GM12872 (cell line): Measurements from ENCODE around the gene RGS6.

Source experiments
- TF ChIP-seq, protein P1 (sequence below): IDR thresholded peaks from 3 replicates; pipeline ENCODE4 v1.5.1; 2011; ENCODE audit warnings: low read depth, mild to moderate bottlenecking, low read length, moderate library complexity; ENCODE audit not compliant: insufficient read depth

Gene RGS6

GRCh38 chr14:72472845-72473244 lies 540.6 kb downstream of the RGS6 start:
- TF ChIP-seq, protein P1, sequence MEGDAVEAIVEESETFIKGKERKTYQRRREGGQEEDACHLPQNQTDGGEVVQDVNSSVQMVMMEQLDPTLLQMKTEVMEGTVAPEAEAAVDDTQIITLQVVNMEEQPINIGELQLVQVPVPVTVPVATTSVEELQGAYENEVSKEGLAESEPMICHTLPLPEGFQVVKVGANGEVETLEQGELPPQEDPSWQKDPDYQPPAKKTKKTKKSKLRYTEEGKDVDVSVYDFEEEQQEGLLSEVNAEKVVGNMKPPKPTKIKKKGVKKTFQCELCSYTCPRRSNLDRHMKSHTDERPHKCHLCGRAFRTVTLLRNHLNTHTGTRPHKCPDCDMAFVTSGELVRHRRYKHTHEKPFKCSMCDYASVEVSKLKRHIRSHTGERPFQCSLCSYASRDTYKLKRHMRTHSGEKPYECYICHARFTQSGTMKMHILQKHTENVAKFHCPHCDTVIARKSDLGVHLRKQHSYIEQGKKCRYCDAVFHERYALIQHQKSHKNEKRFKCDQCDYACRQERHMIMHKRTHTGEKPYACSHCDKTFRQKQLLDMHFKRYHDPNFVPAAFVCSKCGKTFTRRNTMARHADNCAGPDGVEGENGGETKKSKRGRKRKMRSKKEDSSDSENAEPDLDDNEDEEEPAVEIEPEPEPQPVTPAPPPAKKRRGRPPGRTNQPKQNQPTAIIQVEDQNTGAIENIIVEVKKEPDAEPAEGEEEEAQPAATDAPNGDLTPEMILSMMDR: 0 out of 3 replicates have a peak, but pooled peaks have one; percentile 15

GRCh38 chr14:72476657-72477499 lies 544.6 kb downstream of the RGS6 start:
- TF ChIP-seq, protein P1: no peak

- TF ChIP-seq, protein P1: no peak
Measured at GRCh38 chr14:72478471-72478893, 546.3 kb downstream of the RGS6 start.

DNA sequence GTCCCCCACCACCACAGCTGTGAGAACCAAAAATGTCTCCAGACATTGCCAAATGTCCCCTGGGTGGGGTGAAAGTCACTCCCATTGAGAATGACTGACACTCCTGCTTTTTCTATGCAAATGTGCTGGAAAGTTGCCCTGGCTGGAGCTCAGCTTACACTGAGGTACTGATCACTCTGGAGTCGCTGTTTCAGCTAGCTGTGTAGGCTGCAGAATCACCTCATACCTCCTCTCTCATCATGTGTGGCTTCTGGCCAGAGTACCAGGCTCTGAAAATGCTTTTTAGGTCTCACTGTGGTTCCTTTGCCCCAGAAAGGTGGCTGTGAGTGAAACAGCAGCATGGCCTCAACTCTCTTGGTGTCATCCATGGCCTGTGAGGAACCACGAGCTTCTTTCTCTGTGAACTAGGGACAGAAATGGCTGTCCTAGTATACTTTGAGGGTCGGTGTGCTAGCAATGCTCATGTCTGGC lies 547.3 kb downstream of the RGS6 start:
- TF ChIP-seq, protein P1: no peak

DNA sequence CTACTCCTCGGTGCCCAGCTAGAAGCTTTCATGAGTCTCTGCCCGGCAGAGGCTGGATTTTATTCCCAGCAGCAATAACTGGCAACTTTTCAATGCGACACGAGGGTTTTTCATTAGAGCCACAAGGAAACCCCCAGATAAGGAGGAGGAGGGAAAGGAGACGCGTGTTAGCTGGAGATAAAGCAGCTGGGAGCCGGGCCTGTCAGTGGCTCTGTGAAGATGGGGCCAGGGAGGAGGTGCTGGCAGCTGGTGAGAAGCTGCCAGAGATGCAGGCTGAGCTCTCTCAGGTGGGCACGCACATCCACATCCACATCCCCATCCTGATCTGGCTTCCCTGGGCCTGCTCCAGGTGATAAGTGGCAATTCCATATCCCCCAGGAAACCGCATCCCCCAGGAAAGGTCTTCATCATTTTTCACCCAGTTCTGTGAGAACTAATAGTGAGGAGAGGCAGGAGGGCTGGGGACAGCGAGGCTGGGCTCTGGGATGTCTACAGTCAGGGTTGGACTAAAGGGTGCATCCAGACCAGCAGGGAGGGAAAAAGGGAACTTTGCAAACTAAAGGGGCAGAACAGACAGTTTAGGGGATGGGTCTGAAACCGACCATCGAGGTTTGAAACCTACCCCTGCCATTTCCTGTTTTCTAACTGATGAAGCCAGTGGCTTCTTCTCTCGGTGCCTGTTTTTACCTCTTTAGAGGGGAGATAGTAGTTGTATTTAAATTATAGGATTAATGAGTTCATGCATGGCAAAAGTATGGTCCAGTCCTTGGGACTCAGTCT lies 548.4 kb downstream of the RGS6 start:
- TF ChIP-seq, protein P1: no peak

- TF ChIP-seq, protein P1: no peak
Measured at GRCh38 chr14:72483311-72483710, 551.1 kb downstream of the RGS6 start.

- TF ChIP-seq, protein P1: no peak
Measured at GRCh38 chr14:72485695-72486094, 553.5 kb downstream of the RGS6 start.
